Tibial nerve (tissue), 3 donors: Measurements from ENCODE around the gene ANKS1A.

Experiments used
- CTCF ChIP-seq, 5 experiments: fragments of 200-600 bp in 3 of 5; fragments of 450-650 bp in 2 of 5; sonication (generic) in 3 of 5; IDR thresholded peaks; one replicate each; pipeline ENCODE4 v1.5.1; 2016 to 2019; ENCODE audit warnings: antibody characterized with exemption in 5 of 5, mild to moderate bottlenecking in 3 of 5, moderate library complexity in 2 of 5
- POLR2A ChIP-seq, 2 donors: fragments of 450-650 bp; IDR thresholded peaks; one replicate each; pipeline ENCODE4 v1.6.1; 2017; ENCODE audit warnings: antibody characterized with exemption in 2 of 2, mild to moderate bottlenecking in 2 of 2, moderate library complexity in 2 of 2

GRCh38 chr6:35038076-35038475 is 149.0 kb downstream of the ANKS1A start:
- TF ChIP-seq POLR2A (IDR thresholded peaks at IDR 0.05), result no peak
- TF ChIP-seq CTCF (IDR thresholded peaks at IDR 0.05), result no peak
